ENCODE data around the gene CPA4.
A peak's percentile ranks its signal among the peaks of the same experiment; 100 is the strongest.

Gene CPA4

GRCh38 chr7:130346941-130347340 is 54.0 kb downstream of the CPA4 start:
- no peak for DNase-seq

DNA sequence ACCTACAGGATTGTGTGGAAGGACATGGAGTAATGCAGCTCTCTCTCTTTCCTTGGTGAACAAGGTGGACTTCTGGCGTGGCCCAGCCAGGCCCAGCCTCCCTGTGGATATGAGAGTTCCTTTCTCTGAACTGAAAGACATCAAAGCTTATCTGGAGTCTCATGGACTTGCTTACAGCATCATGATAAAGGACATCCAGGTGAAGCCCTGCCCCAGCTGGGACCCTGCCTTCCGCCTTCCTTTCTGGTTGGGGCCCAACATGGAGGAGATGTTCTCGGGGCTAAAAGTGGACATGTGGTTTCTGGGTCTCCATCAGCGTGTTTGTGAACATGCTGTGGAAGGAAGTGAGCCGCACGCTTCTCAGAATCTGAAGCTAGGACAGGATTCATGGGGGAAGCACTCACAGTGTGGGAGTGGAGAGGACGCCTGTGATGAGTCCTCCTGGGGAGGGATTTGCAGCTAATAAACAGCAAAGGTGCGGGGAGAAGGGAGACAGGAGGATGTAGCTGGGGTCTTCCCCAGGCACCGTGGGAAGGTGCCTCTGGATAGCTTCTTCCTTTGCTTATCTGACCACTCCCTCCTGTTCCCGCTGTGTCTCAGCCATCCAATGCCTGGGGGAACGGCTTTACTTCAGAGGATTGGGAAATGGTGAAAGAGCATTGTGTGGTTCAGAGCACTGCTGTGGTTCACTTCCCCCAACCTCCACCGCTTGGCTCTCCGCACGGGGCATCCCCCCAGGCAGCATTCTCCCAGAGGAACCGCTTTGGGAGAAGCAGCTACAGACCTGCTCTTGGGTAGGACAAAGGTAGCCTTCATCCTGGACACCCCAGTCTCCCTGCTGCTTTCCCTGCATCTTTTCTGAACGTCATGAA is 57.2 kb downstream of the CPA4 start:
- no peak for DNase-seq

DNA sequence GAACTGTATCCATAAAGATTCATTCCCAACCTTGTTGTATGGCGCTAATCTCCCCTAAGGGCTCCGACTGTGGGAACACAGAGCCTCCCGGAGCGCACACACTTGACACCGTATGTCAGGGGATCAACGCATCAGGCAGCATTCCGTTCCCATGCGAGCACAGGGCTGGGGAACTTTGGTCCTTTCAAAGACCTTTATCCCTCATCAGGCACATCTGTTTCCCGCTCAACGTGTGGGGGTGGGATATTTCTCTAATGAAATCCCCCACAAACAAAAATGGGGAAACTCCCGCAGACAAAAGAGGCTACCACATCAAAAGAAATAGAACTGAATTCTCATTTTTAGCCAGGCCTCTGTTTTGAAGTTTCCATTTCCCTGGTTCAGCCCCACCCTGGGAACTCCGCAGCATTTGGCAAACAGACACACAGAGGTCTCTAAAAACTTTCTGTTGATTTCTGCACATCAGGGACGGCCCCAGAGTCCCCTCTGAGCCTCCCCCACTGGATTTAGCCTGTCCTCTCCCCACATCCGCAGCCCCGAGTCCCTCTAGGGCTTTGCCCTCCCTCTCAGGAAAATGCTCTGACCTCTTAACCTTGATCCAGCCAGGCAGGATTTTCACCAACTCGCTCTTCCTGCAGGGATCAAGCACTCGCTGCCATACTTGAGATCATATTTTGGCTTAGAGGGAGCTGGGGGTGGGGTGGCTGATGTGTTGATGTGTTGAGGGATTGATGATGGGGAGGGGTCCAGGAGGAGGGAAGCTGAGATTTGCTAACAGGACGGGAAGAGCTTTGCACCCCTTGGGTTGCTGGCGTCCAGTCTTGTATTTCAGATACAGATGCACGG is 58.2 kb downstream of the CPA4 start:
- DNase-seq, result no peak

DNA sequence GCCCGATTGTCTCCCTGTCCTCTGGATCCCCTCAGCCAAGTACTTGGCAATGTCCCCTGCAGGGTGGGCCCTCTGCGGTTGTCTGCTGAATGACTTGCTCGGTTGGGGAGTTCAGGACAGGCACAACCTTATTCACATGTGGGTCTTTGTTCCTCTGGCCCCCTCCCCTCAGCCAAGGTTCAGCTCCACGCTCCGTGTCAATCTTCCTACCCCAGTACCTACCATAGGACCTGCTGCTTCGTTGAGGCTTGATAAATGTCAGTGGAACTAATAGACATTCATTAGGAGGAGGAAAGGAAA is 58.8 kb downstream of the CPA4 start:
- DNase-seq, result no peak

DNA sequence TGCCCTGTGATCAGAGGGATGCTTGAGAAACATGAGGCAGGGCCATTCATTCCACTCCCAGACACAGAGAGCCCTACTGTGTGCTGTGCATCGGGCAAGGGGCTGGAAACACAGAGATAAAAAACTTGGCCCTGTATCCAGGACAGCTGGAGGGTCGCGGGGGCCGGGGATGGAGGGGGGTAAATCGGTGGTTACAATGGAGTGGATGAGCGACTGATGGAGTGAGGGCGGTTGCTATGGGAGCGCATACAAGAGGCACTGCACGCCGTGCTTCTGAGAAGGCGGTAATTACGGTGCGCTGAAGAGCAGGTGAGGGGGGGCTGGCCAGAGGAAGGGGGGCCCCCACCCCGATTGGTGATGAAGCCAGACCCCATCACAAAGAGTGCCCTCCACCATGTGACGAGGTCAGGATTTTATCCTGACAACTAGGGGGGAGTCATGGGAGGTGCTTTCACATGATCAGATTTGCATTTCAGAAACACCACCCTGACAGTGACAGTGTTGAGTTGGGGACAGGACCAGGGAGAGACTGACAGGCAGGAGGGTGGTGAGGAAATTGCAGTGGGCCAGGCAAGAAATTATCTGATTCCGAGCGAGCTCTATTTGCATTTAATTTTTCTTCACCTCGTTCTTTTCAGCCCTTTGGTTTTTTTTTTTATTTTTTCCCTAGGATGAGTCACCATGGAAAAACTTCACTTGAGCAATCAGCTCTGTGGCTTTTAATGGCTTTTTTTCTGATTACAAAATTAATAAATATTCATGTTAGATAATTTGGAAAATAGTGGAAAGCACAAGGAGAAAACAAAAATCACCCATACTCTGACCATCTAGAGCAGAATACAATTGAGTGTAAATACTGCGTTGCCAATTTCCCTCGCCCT is 59.5 kb downstream of the CPA4 start:
- DNase-seq, result no peak

DNA sequence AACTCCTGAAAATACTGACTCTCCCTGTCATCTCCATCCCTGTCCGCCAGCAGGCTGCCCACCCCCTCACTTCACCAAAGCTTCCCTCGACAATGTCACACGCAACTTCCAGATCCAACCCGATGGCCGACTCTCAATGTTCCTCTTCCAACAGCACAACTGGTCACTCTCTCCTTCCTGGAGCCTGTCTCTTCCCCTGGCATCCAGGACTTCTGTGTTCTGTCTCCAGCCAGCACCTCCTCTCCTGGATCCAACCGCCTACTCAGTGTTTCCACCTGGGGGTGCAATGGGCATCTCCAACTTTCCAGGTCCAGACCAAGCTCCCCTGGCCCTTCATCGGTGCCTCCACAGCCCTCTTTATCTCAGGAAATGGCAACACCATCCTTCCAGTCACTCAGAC is 60.2 kb downstream of the CPA4 start:
- no peak for DNase-seq

DNA sequence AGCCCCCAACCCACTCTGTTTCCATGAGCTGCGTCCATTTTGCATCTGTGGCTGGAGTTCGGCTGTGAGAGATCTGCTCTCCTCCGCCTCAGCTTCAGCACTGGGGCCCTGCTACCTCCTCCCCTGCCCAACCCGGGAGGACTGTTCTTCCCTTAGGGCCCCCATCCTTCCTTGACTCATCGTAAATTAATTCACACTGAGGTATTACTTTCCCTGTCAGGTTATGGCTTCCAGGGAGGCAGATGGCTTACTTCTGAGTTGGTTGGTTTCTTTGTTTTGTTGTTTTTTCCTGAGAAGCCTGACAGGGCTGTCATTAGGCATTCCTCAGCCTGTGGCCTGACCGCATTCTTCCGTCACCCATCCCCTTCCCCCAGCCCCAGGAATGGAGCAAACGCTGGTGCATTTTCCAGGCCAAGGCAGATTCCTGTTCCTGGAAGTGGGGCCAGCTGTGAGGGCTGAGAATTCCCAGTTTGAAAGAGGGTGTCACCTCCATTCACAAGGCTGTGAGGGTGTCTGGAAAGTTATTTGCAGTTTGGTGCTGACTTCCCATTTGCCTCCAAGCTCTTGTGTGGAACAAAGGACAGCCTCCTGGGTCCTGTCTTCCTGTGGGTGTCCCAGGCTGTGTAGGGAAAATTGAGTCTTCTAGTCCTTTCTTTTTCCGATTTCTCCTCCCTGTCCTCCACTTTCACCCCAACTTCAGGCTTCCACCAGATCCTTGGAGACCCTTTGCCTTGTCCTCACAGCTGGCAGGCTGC is 63.3 kb downstream of the CPA4 start:
- peak; percentile 77 for DNase-seq

GRCh38 chr7:130356876-130357611 is 64.1 kb downstream of the CPA4 start:
- peak; percentile 47 for DNase-seq

DNA sequence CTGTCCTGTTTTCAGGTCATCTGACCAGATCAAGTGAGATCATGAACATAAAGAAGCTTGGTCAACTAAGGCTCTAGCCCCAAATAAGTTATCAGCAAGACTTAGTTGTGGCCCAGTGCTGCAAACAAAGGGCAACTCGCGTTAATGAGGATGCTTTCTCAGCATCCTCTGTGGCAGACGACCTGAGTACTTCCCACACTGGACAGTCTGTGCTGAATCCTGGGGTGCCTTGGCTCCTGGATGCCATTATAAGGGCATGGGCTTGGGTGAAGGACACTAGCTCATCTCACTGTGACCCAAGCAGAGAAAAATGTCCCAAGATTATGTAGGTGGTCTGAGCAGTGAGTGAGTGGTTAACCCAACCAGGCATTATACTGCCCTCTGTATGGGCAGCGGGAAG is 65.5 kb downstream of the CPA4 start:
- no peak for DNase-seq

DNA sequence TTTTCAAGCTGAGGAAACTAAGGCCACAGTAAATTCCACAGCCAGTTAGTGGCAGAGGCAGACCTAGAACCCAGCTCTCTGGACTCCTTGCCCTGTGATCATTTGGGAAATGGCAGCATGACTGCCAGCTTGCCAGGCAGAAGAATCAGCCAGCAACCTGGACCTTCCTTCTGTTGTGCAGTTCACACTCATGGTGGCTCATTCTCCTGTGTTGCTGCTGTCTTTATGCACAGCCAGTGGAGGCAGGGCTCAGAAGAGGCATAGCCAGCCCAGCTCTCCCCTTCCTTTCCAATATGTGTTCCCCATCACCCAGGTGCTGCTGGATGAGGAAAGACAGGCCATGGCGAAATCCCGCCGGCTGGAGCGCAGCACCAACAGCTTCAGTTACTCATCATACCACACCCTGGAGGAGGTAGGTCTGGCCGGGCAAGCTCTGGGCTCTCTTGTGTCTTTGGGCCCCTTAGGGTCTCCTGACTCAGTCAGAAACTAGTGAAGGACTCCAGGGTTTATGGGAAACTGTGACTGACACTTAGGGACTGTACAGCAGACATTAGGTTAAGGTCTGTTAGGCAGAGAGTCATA is 66.4 kb downstream of the CPA4 start:
- no peak for DNase-seq

GRCh38 chr7:130360518-130360917 is 67.6 kb downstream of the CPA4 start:
- DNase-seq, result no peak

DNA sequence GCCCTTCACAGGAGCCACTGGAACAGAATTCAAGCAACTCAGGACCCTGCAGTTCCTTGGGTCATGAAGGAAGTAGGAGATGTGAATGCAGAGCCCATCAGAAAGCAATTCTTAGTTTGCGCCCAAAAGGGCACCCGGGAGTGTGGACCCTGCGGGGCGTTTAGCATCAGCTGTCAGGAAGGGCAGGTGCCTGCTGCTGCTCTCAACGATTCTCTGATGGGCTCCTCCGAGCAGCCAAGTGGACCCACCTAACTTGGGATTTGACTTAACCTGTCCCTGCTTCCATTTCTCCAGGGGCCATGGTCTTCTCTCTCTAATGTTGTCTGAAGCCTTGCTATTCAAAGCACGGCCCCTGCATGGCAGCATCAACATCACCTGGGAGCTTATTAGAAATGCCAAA is 68.7 kb downstream of the CPA4 start:
- no peak for DNase-seq

DNA sequence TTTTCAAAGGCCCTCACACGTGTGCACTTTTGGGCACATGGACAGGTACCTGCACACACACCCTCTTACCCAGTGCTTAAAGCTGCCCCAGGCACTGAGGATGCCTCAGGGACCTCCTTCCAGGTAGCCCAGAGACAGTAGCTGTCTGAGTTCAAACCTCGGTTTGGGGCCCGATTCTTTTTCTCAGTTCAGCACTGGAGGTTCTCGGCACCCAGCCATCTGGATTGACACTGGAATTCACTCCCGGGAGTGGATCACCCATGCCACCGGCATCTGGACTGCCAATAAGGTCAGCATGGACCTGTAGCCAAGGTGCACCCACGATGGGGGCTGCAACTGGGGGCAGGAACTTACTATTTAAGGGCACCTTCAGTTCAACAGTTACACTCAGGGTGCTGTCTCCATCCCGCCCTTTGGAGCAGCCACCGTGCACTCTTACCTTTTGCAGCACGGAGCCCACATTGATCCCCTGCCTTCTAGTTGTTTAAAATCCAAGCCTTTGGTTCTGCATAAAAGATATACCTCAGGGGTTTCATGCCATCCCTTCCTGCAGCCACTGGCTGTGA is 69.4 kb downstream of the CPA4 start:
- no peak for DNase-seq

DNA sequence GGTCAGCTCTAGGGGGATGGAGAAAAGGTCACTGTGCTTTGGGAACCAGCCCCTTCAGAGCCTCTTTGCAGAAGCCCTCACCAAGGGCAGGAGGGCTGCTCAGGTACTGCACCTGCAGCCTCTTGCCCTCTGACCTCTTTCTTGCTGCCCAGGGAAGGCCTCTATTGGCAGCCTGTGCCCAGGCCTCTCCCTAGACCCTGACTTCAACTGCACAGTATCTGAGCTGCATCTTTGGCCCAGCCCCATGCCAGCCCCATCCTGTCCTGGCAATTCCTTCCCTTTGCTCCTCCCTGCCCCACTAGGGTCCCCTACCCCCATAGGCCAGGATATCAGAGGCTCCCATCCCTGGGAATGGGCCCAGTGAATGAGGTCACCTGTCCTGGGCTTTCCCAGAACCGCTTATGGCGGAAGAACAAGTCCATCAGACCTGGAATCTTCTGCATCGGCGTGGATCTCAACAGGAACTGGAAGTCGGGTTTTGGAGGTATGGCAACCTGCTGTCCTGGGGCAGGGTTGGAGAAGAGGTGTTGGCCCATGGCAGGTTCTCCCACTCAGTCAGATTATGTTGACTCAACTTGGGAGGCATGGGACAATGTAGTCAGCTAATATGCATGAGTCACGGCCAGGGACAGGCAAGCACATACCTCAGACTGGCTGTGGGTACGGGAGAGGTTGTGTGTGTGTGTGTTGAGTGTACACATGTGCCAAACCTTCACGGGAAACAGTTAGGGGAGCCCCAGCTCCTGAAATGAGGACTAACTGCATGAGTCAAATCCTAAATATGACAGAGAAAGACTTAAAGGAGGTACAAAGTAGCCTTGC is 70.3 kb downstream of the CPA4 start:
- DNase-seq, result peak; percentile 75

DNA sequence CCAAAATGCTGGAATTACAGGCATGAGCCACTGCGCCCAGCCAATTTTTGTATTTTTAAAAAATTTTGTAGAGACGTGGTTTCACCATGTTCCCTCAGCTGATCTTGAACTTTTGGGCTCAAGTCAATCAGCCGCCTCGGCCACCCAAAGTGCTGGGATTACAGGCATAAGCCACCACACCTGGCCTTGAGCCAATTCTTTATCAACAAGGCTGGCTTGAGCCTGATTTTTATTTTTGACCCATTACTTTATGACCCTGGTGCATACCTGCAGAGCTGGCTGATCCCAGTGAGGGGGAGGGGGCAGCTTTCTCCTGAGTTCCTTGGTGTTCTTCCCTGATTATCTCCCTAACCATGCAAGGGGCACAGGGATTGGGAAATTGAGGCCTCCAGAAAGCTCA is 71.5 kb downstream of the CPA4 start:
- DNase-seq, result no peak

- no peak for DNase-seq
Measured at GRCh38 chr7:130365088-130365487, 72.1 kb downstream of the CPA4 start.

GRCh38 chr7:130365511-130366441 is 72.8 kb downstream of the CPA4 start:
- DNase-seq, result peak; percentile 66

DNA sequence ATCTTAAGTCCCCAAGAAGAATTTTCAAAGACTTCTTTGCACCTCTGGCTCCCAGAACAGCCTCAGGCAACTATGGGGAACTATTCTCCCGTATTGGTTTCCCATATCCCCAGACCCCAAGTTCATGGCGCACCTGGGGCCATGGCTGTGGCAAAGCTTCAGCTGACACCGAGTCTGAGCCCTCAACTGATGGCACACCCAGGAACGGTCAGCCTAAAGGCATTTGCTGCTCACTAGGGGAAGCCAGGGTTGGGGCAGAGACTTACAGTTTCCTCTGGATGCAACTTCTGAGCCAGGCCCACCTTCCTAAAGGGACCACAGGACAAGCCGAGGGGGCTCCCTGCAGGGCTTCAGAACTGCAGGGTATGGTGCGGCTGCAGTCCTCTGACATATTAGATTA is 73.6 kb downstream of the CPA4 start:
- no peak for DNase-seq

All from T1000 (cell line).